ENCODE data around the gene SHLD2. TPM values are rescaled to one million over a fixed set of nuclear protein-coding genes. Genes with fewer than 3 reads are reported as not detected.
"Not testable (repeated sequence)": the region's sequence is repeated elsewhere in the genome, so short reads cannot be mapped to it uniquely, and the experiment has no call there.

SHLD2 gene
- total RNA-seq, 1 donor from 2014 or later, result 23.7 TPM

- Histone ChIP-seq H3K4me3 (no peak overlapping the region), H3K27me3 (no peaks in the 10 kb centered on the region), H3K36me3 (peaks cover 97% of the 10 kb centered on the region), H3K9me3 (no peaks in the 10 kb centered on the region), H3K27ac (no peak overlapping the region), H3K4me1 (no peaks in the 10 kb centered on the region)
- TF ChIP-seq, protein P1, sequence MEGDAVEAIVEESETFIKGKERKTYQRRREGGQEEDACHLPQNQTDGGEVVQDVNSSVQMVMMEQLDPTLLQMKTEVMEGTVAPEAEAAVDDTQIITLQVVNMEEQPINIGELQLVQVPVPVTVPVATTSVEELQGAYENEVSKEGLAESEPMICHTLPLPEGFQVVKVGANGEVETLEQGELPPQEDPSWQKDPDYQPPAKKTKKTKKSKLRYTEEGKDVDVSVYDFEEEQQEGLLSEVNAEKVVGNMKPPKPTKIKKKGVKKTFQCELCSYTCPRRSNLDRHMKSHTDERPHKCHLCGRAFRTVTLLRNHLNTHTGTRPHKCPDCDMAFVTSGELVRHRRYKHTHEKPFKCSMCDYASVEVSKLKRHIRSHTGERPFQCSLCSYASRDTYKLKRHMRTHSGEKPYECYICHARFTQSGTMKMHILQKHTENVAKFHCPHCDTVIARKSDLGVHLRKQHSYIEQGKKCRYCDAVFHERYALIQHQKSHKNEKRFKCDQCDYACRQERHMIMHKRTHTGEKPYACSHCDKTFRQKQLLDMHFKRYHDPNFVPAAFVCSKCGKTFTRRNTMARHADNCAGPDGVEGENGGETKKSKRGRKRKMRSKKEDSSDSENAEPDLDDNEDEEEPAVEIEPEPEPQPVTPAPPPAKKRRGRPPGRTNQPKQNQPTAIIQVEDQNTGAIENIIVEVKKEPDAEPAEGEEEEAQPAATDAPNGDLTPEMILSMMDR (IDR thresholded peaks at IDR 0.05), result no peak
- DNase-seq (no peak), ATAC-seq (no peak)
- intact Hi-C loops (cut with DNase I), result no loop called here
These were observed 26.7 kb upstream of the SHLD2 start for GRCh38 chr10:87068281-87068680.

GRCh38 chr10:87072449-87072848 lies 22.6 kb upstream of the SHLD2 start:
- Histone ChIP-seq H3K36me3 (peaks cover 80% of the 10 kb centered on the region), H3K9me3 (no peaks in the 10 kb centered on the region), H3K27me3 (no peaks in the 10 kb centered on the region), H3K4me1 (no peaks in the 10 kb centered on the region), H3K4me3 (no peak overlapping the region), H3K27ac (no peak overlapping the region)
- TF ChIP-seq, protein P1 (IDR thresholded peaks at IDR 0.05), result no peak
- intact Hi-C loops (cut with DNase I), result no loop called here
- no peak for DNase-seq
- ATAC-seq, result no peak

GRCh38 chr10:87076421-87076820 lies 18.6 kb upstream of the SHLD2 start:
- H3K4me1 ChIP-seq; DNase-seq; H3K27me3 ChIP-seq; intact Hi-C loops (cut with DNase I); ATAC-seq; H3K27ac ChIP-seq; H3K9me3 ChIP-seq; H3K4me3 ChIP-seq: not testable (repeated sequence)
- peaks cover 44% of the 10 kb centered on the region for H3K36me3 ChIP-seq

- DNase-seq (no peak), ATAC-seq (no peak)
- H3K27me3 ChIP-seq, result no peaks in the 10 kb centered on the region
- H3K4me3 ChIP-seq, result no peak overlapping the region
- TF ChIP-seq, protein P1 (IDR thresholded peaks at IDR 0.05), result no peak
- no peak overlapping the region for H3K27ac ChIP-seq
- no peaks in the 10 kb centered on the region for H3K9me3 ChIP-seq
- H3K36me3 ChIP-seq, result peaks cover 15% of the 10 kb centered on the region
- peaks cover 18% of the 10 kb centered on the region for H3K4me1 ChIP-seq
- intact Hi-C loops (cut with DNase I), result no loop called here
These were observed 15.7 kb upstream of the SHLD2 start for GRCh38 chr10:87079106-87079836.

GRCh38 chr10:87080621-87081020 lies 14.4 kb upstream of the SHLD2 start:
- ATAC-seq; DNase-seq; H3K36me3 ChIP-seq; H3K9me3 ChIP-seq; H3K27ac ChIP-seq; H3K4me3 ChIP-seq; intact Hi-C loops (cut with DNase I); H3K27me3 ChIP-seq: not testable (repeated sequence)
- peaks cover 26% of the 10 kb centered on the region for H3K4me1 ChIP-seq

GRCh38 chr10:87081574-87081973 lies 13.4 kb upstream of the SHLD2 start:
- peaks cover 26% of the 10 kb centered on the region for H3K4me1 ChIP-seq
- H3K27ac ChIP-seq; intact Hi-C loops (cut with DNase I): not testable (repeated sequence)

GRCh38 chr10:87082219-87082618 lies 12.8 kb upstream of the SHLD2 start:
- DNase-seq; H3K9me3 ChIP-seq; H3K27me3 ChIP-seq; H3K36me3 ChIP-seq; intact Hi-C loops (cut with DNase I); H3K4me3 ChIP-seq: not testable (repeated sequence)
- Histone ChIP-seq H3K27ac (peak overlapping the region; percentile 13), H3K4me1 (peaks cover 26% of the 10 kb centered on the region)
- peak; percentile 66 for ATAC-seq

More at GRCh38 chr10:87081574-87081973, 13.4 kb upstream of the SHLD2 start:
- H3K27me3 ChIP-seq, ATAC-seq, H3K4me3 ChIP-seq, H3K36me3 ChIP-seq, H3K9me3 ChIP-seq, DNase-seq: not testable (repeated sequence)

GRCh38 chr10:87083576-87084290 lies 11.3 kb upstream of the SHLD2 start:
- H3K9me3 ChIP-seq; H3K36me3 ChIP-seq; H3K4me3 ChIP-seq; DNase-seq; H3K27me3 ChIP-seq; intact Hi-C loops (cut with DNase I): not testable (repeated sequence)
- peak; percentile 50 for ATAC-seq
- Histone ChIP-seq H3K4me1 (peaks cover 26% of the 10 kb centered on the region), H3K27ac (peak overlapping the region; percentile 56)

DNA sequence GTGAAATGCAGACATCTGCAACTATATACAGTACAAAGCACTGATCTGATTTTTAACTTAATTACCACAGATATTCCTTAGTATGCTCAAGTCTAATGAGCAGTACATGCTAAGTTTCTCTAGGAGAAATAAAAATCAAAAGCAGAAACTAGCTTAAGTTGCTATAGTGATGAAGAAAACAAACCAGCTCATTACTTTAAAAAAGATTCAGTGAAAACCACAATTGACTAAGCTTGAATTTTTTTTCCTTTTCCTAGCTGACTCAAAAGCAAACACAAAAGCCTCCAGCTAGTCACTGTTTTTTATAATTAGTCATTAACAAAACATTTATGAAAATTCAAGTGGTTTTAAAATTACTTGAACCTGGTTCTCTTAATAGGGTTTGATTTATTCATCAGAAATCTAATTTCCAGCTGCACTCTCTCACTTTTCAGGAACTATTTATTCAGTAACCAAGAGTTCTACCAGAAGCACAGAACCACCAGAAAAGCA lies 10.7 kb upstream of the SHLD2 start:
- H3K36me3 ChIP-seq; H3K27me3 ChIP-seq; ATAC-seq; DNase-seq; intact Hi-C loops (cut with DNase I); H3K4me3 ChIP-seq; H3K9me3 ChIP-seq: not testable (repeated sequence)
- H3K4me1 ChIP-seq, result peaks cover 26% of the 10 kb centered on the region
- H3K27ac ChIP-seq, result peak overlapping the region; percentile 56
